ENCODE measurements around the gene EGR1. TPM values are rescaled to one million over a fixed set of nuclear protein-coding genes. Genes with fewer than 3 reads are reported as not detected.
A peak's percentile ranks its signal among the peaks of the same experiment; 100 is the strongest.
"Not testable (repeated sequence)": the region's sequence is repeated elsewhere in the genome, so short reads cannot be mapped to it uniquely, and the experiment has no call there.

The EGR1 gene
- total RNA-seq, 1 experiment from 2014 or later: 84.0 TPM

DNA sequence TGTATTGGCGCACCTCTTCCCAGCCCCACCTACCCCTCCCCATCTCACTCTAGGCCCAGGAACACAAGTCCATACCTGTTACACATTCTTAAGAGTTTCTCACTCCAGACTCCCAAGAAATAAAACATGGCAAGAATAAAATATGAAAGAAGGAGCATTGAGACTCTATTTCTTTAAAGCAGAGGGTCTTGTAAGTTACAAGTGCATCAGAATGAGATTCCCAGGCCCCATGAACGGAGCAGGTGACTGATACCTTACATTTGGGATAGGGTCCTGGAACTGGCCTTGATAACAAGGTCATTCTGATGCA, 5.7 kb downstream of the EGR1 start:
- TF ChIP-seq, protein P1, sequence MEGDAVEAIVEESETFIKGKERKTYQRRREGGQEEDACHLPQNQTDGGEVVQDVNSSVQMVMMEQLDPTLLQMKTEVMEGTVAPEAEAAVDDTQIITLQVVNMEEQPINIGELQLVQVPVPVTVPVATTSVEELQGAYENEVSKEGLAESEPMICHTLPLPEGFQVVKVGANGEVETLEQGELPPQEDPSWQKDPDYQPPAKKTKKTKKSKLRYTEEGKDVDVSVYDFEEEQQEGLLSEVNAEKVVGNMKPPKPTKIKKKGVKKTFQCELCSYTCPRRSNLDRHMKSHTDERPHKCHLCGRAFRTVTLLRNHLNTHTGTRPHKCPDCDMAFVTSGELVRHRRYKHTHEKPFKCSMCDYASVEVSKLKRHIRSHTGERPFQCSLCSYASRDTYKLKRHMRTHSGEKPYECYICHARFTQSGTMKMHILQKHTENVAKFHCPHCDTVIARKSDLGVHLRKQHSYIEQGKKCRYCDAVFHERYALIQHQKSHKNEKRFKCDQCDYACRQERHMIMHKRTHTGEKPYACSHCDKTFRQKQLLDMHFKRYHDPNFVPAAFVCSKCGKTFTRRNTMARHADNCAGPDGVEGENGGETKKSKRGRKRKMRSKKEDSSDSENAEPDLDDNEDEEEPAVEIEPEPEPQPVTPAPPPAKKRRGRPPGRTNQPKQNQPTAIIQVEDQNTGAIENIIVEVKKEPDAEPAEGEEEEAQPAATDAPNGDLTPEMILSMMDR (IDR thresholded peaks at IDR 0.05; ENCODE audit: insufficient read depth in 1 of 2, low read depth in 1 of 2, low read length in 1 of 2, severe bottlenecking in 1 of 2, unreplicated experiment in 1 of 2): no peak
- Histone ChIP-seq H3K4me3 (ENCODE audit: low read depth, low read length) (no peak overlapping the region), H3K27me3 (replicated peaks; ENCODE audit: control insufficient read depth, insufficient read depth, low read length) (no peaks in the 10 kb centered on the region), H3K9me3 (no peaks in the 10 kb centered on the region), H3K4me1 (peaks cover 10% of the 10 kb centered on the region), H3K36me3 (ENCODE audit: control insufficient read depth, insufficient read depth, low read length) (peaks cover 8% of the 10 kb centered on the region)
- H3K4me1 Mint-ChIP-seq (ENCODE audit: low read depth, unreplicated experiment): peaks cover 44% of the 10 kb centered on the region
- H3K9me3 Mint-ChIP-seq (ENCODE audit: unreplicated experiment): no peaks in the 10 kb centered on the region
- peak overlapping the region; percentile 88 for H3K27ac Mint-ChIP-seq (ENCODE audit: unreplicated experiment)
- DNase-seq: no peak
- H3K4me3 Mint-ChIP-seq (ENCODE audit: unreplicated experiment): peak overlapping the region; percentile 54
- intact Hi-C loops (cut with micrococcal nuclease; ENCODE audit: unreplicated experiment): no loop called here
- H3K27me3 Mint-ChIP-seq (ENCODE audit: insufficient read depth, unreplicated experiment): peaks cover 6% of the 10 kb centered on the region
- peaks cover 92% of the 10 kb centered on the region for H3K36me3 Mint-ChIP-seq (ENCODE audit: insufficient read depth, unreplicated experiment)
- no TSS peak for BruUV-seq (replicated peaks)
- ChIA-PET POLR2A (no interaction called here), CTCF (no interaction called here)

DNA sequence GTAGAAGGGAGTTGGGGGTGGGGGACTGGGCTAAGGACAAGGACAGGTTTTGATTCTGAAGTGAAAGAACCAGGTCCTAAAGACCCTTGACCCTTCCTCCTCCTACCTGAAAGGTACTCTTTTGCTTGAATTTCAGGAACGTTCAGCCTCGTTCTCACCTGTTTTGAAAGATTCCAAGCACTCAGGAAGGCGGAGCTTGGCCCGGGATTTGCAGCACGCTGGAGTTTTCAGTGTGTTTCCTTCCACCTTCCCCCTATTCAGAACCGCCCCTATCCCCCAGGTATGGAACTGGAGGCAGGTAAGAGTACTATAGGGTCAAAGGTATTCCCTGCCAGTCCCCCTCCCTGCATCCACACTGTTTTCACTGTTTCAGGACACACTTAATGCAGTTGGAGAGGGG, 7.1 kb downstream of the EGR1 start:
- Histone ChIP-seq H3K4me3 (ENCODE audit: low read depth, low read length) (no peak overlapping the region), H3K9me3 (no peaks in the 10 kb centered on the region), H3K27me3 (replicated peaks; ENCODE audit: control insufficient read depth, insufficient read depth, low read length) (no peaks in the 10 kb centered on the region), H3K4me1 (peaks cover 10% of the 10 kb centered on the region), H3K36me3 (ENCODE audit: control insufficient read depth, insufficient read depth, low read length) (peaks cover 3% of the 10 kb centered on the region; the same call in 1 of the 2 replicates)
- peaks cover 40% of the 10 kb centered on the region for H3K4me1 Mint-ChIP-seq (ENCODE audit: low read depth, unreplicated experiment)
- POLR2A ChIA-PET: interaction anchor here (0.6 to 1.0 kb wide), 2 partner anchors 21 to 71 kb away, joined by 3 to 6 read pairs; partner anchors contain the start of gene ETF1
- BruUV-seq (replicated peaks): no TSS peak
- TF ChIP-seq, protein P1 (IDR thresholded peaks at IDR 0.05; ENCODE audit: insufficient read depth in 1 of 2, low read depth in 1 of 2, low read length in 1 of 2, severe bottlenecking in 1 of 2, unreplicated experiment in 1 of 2): no peak
- CTCF ChIA-PET: interaction anchor here (0.6 to 0.7 kb wide), 2 partner anchors 30 to 32 kb away, joined by 3 to 4 read pairs; no protein-coding TSS in a partner anchor
- peaks cover 5% of the 10 kb centered on the region for H3K27me3 Mint-ChIP-seq (ENCODE audit: insufficient read depth, unreplicated experiment)
- peaks cover 85% of the 10 kb centered on the region for H3K36me3 Mint-ChIP-seq (ENCODE audit: insufficient read depth, unreplicated experiment)
- H3K27ac Mint-ChIP-seq (ENCODE audit: unreplicated experiment): peak overlapping the region; percentile 74
- peak overlapping the region; percentile 46 for H3K4me3 Mint-ChIP-seq (ENCODE audit: unreplicated experiment)
- no peaks in the 10 kb centered on the region for H3K9me3 Mint-ChIP-seq (ENCODE audit: unreplicated experiment)
- peak; percentile 60 to 63 for DNase-seq
- intact Hi-C loops (cut with micrococcal nuclease; ENCODE audit: unreplicated experiment): no loop called here

DNA sequence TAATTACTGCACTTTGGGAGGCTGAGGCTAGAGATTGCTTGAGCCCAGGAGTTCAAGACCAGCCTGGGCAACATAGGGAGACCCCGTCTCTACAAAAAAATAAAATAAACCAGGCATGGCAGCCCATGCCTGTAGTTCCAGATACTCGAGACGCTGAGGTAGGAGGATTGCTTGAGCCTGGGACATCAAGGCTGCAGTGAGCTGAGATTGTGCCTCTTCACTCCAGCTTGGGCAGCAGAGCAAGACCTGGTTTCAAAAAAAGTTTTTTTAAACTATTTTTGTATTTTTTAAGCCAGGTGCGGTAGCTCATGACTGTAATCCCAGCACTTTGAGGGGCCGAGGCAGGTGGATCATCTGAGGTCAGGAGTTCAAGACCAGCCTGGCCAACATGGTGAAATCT, 7.9 kb downstream of the EGR1 start:
- H3K36me3 Mint-ChIP-seq (ENCODE audit: insufficient read depth, unreplicated experiment): peaks cover 78% of the 10 kb centered on the region
- H3K4me1 Mint-ChIP-seq (ENCODE audit: low read depth, unreplicated experiment): peaks cover 32% of the 10 kb centered on the region
- H3K9me3 ChIP-seq; H3K27me3 Mint-ChIP-seq (ENCODE audit: insufficient read depth, unreplicated experiment); POLR2A ChIA-PET; CTCF ChIA-PET; H3K27me3 ChIP-seq (replicated peaks; ENCODE audit: control insufficient read depth, insufficient read depth, low read length); H3K36me3 ChIP-seq (ENCODE audit: control insufficient read depth, insufficient read depth, low read length); intact Hi-C loops (cut with micrococcal nuclease; ENCODE audit: unreplicated experiment); H3K4me3 ChIP-seq (ENCODE audit: low read depth, low read length); BruUV-seq (replicated peaks); DNase-seq; H3K9me3 Mint-ChIP-seq (ENCODE audit: unreplicated experiment); H3K4me3 Mint-ChIP-seq (ENCODE audit: unreplicated experiment): not testable (repeated sequence)
- H3K4me1 ChIP-seq: peaks cover 10% of the 10 kb centered on the region
- H3K27ac Mint-ChIP-seq (ENCODE audit: unreplicated experiment): peak overlapping the region; percentile 74

GRCh38 chr5:138476918-138477317, 11.6 kb downstream of the EGR1 start:
- Histone ChIP-seq H3K4me3 (ENCODE audit: low read depth, low read length) (no peak overlapping the region), H3K27me3 (replicated peaks; ENCODE audit: control insufficient read depth, insufficient read depth, low read length) (no peaks in the 10 kb centered on the region), H3K36me3 (ENCODE audit: control insufficient read depth, insufficient read depth, low read length) (no peaks in the 10 kb centered on the region), H3K4me1 (peaks cover 8% of the 10 kb centered on the region), H3K9me3 (no peaks in the 10 kb centered on the region)
- H3K4me3 Mint-ChIP-seq (ENCODE audit: unreplicated experiment): no peak overlapping the region
- TF ChIP-seq, protein P1 (IDR thresholded peaks at IDR 0.05; ENCODE audit: insufficient read depth in 1 of 2, low read depth in 1 of 2, low read length in 1 of 2, severe bottlenecking in 1 of 2, unreplicated experiment in 1 of 2): no peak
- CTCF ChIA-PET: no interaction called here
- H3K9me3 Mint-ChIP-seq (ENCODE audit: unreplicated experiment): no peaks in the 10 kb centered on the region
- H3K36me3 Mint-ChIP-seq (ENCODE audit: insufficient read depth, unreplicated experiment): peaks cover 45% of the 10 kb centered on the region
- no peaks in the 10 kb centered on the region for H3K27me3 Mint-ChIP-seq (ENCODE audit: insufficient read depth, unreplicated experiment)
- no peak overlapping the region for H3K27ac Mint-ChIP-seq (ENCODE audit: unreplicated experiment)
- no peak for DNase-seq
- peaks cover 16% of the 10 kb centered on the region for H3K4me1 Mint-ChIP-seq (ENCODE audit: low read depth, unreplicated experiment)
- BruUV-seq (replicated peaks): no TSS peak
- POLR2A ChIA-PET: no interaction called here
- intact Hi-C loops (cut with micrococcal nuclease; ENCODE audit: unreplicated experiment): no loop called here

All from Caco-2 (cell line).